ENCODE results near the gene ZNF521.

The ZNF521 gene

GRCh38 chr18:25234740-25235345 lies 117.1 kb downstream of the ZNF521 start:
- H3K27me3 ChIP-seq (ENCODE audit: insufficient read depth, low read length) = no peaks in the 10 kb centered on the region
- peaks cover 16% of the 10 kb centered on the region for H3K36me3 ChIP-seq (ENCODE audit: insufficient read depth, low read length)
- H3K4me1 ChIP-seq (ENCODE audit: insufficient read depth, low read length) = peaks cover 16% of the 10 kb centered on the region
- H3K9me3 ChIP-seq (ENCODE audit: low read length) = no peaks in the 10 kb centered on the region
- H2AFZ ChIP-seq (ENCODE audit: low read depth, low read length) = no peak overlapping the region
- H3K4me3 ChIP-seq (ENCODE audit: low read length) = no peak overlapping the region

GRCh38 chr18:25234322-25234639 lies 117.7 kb downstream of the ZNF521 start:
- Histone ChIP-seq H3K4me3 (ENCODE audit: low read length) (no peak overlapping the region), H3K36me3 (ENCODE audit: insufficient read depth, low read length) (peaks cover 16% of the 10 kb centered on the region), H3K27me3 (ENCODE audit: insufficient read depth, low read length) (no peaks in the 10 kb centered on the region), H3K4me1 (ENCODE audit: insufficient read depth, low read length) (peaks cover 13% of the 10 kb centered on the region), H2AFZ (ENCODE audit: low read depth, low read length) (no peak overlapping the region), H3K9me3 (ENCODE audit: low read length) (no peaks in the 10 kb centered on the region)

- peaks cover 16% of the 10 kb centered on the region for H3K36me3 ChIP-seq (ENCODE audit: insufficient read depth, low read length)
- no peak overlapping the region for H2AFZ ChIP-seq (ENCODE audit: low read depth, low read length)
- no peaks in the 10 kb centered on the region for H3K27me3 ChIP-seq (ENCODE audit: insufficient read depth, low read length)
- H3K4me1 ChIP-seq (ENCODE audit: insufficient read depth, low read length) = peaks cover 13% of the 10 kb centered on the region
- H3K9me3 ChIP-seq (ENCODE audit: low read length) = no peaks in the 10 kb centered on the region
- H3K4me3 ChIP-seq (ENCODE audit: low read length) = no peak overlapping the region
Observed at GRCh38 chr18:25233528-25234321, 118.2 kb downstream of the ZNF521 start.

GRCh38 chr18:25231327-25231691 lies 120.7 kb downstream of the ZNF521 start:
- Histone ChIP-seq H3K36me3 (ENCODE audit: insufficient read depth, low read length) (peaks cover 30% of the 10 kb centered on the region), H3K4me3 (ENCODE audit: low read length) (no peak overlapping the region), H3K27me3 (ENCODE audit: insufficient read depth, low read length) (no peaks in the 10 kb centered on the region), H2AFZ (ENCODE audit: low read depth, low read length) (no peak overlapping the region), H3K9me3 (ENCODE audit: low read length) (no peaks in the 10 kb centered on the region), H3K4me1 (ENCODE audit: insufficient read depth, low read length) (peaks cover 7% of the 10 kb centered on the region)

- Histone ChIP-seq H2AFZ (ENCODE audit: low read depth, low read length) (no peak overlapping the region), H3K9me3 (ENCODE audit: low read length) (no peaks in the 10 kb centered on the region), H3K27me3 (ENCODE audit: insufficient read depth, low read length) (no peaks in the 10 kb centered on the region), H3K4me1 (ENCODE audit: insufficient read depth, low read length) (peaks cover 7% of the 10 kb centered on the region), H3K36me3 (ENCODE audit: insufficient read depth, low read length) (peaks cover 35% of the 10 kb centered on the region), H3K4me3 (ENCODE audit: low read length) (no peak overlapping the region)
Observed at GRCh38 chr18:25230658-25231326, 121.2 kb downstream of the ZNF521 start.

GRCh38 chr18:25229920-25230319 lies 122.0 kb downstream of the ZNF521 start:
- no peak overlapping the region for H3K4me3 ChIP-seq (ENCODE audit: low read length)
- no peak overlapping the region for H2AFZ ChIP-seq (ENCODE audit: low read depth, low read length)
- peaks cover under 1% of the 10 kb centered on the region for H3K4me1 ChIP-seq (ENCODE audit: insufficient read depth, low read length)
- no peaks in the 10 kb centered on the region for H3K27me3 ChIP-seq (ENCODE audit: insufficient read depth, low read length)
- H3K9me3 ChIP-seq (ENCODE audit: low read length) = no peaks in the 10 kb centered on the region
- peaks cover 44% of the 10 kb centered on the region for H3K36me3 ChIP-seq (ENCODE audit: insufficient read depth, low read length)

GRCh38 chr18:25229081-25229480 lies 122.9 kb downstream of the ZNF521 start:
- Histone ChIP-seq H3K27me3 (ENCODE audit: insufficient read depth, low read length) (no peaks in the 10 kb centered on the region), H3K4me1 (ENCODE audit: insufficient read depth, low read length) (no peaks in the 10 kb centered on the region), H3K4me3 (ENCODE audit: low read length) (no peak overlapping the region), H2AFZ (ENCODE audit: low read depth, low read length) (no peak overlapping the region), H3K36me3 (ENCODE audit: insufficient read depth, low read length) (peaks cover 52% of the 10 kb centered on the region), H3K9me3 (ENCODE audit: low read length) (no peaks in the 10 kb centered on the region)

GRCh38 chr18:25228410-25228809 lies 123.6 kb downstream of the ZNF521 start:
- no peaks in the 10 kb centered on the region for H3K27me3 ChIP-seq (ENCODE audit: insufficient read depth, low read length)
- no peaks in the 10 kb centered on the region for H3K9me3 ChIP-seq (ENCODE audit: low read length)
- H3K4me3 ChIP-seq (ENCODE audit: low read length) = no peak overlapping the region
- H3K4me1 ChIP-seq (ENCODE audit: insufficient read depth, low read length) = no peaks in the 10 kb centered on the region
- H3K36me3 ChIP-seq (ENCODE audit: insufficient read depth, low read length) = peaks cover 59% of the 10 kb centered on the region
- H2AFZ ChIP-seq (ENCODE audit: low read depth, low read length) = no peak overlapping the region

- no peaks in the 10 kb centered on the region for H3K27me3 ChIP-seq (ENCODE audit: insufficient read depth, low read length)
- no peaks in the 10 kb centered on the region for H3K4me1 ChIP-seq (ENCODE audit: insufficient read depth, low read length)
- H3K9me3 ChIP-seq (ENCODE audit: low read length) = peaks cover 1% of the 10 kb centered on the region
- no peak overlapping the region for H2AFZ ChIP-seq (ENCODE audit: low read depth, low read length)
- peaks cover 62% of the 10 kb centered on the region for H3K36me3 ChIP-seq (ENCODE audit: insufficient read depth, low read length)
- no peak overlapping the region for H3K4me3 ChIP-seq (ENCODE audit: low read length)
Observed at GRCh38 chr18:25225151-25225550, 126.8 kb downstream of the ZNF521 start.

- H3K9me3 ChIP-seq (ENCODE audit: low read length) = peaks cover 1% of the 10 kb centered on the region
- H3K27me3 ChIP-seq (ENCODE audit: insufficient read depth, low read length) = no peaks in the 10 kb centered on the region
- H3K36me3 ChIP-seq (ENCODE audit: insufficient read depth, low read length) = peaks cover 71% of the 10 kb centered on the region
- no peak overlapping the region for H3K4me3 ChIP-seq (ENCODE audit: low read length)
- H3K4me1 ChIP-seq (ENCODE audit: insufficient read depth, low read length) = no peaks in the 10 kb centered on the region
- no peak overlapping the region for H2AFZ ChIP-seq (ENCODE audit: low read depth, low read length)
Observed at GRCh38 chr18:25223899-25224886, 127.8 kb downstream of the ZNF521 start.

GRCh38 chr18:25223211-25223610 lies 128.8 kb downstream of the ZNF521 start:
- peaks cover 81% of the 10 kb centered on the region for H3K36me3 ChIP-seq (ENCODE audit: insufficient read depth, low read length)

GRCh38 chr18:25222648-25223047 lies 129.3 kb downstream of the ZNF521 start:
- Histone ChIP-seq H3K27me3 (ENCODE audit: insufficient read depth, low read length) (no peaks in the 10 kb centered on the region), H2AFZ (ENCODE audit: low read depth, low read length) (no peak overlapping the region), H3K9me3 (ENCODE audit: low read length) (peaks cover 1% of the 10 kb centered on the region), H3K4me1 (ENCODE audit: insufficient read depth, low read length) (no peaks in the 10 kb centered on the region), H3K36me3 (ENCODE audit: insufficient read depth, low read length) (peaks cover 86% of the 10 kb centered on the region), H3K4me3 (ENCODE audit: low read length) (no peak overlapping the region)

More at GRCh38 chr18:25223211-25223610, 128.8 kb downstream of the ZNF521 start:
- Histone ChIP-seq H3K4me3 (ENCODE audit: low read length) (no peak overlapping the region), H3K9me3 (ENCODE audit: low read length) (peaks cover 1% of the 10 kb centered on the region), H2AFZ (ENCODE audit: low read depth, low read length) (no peak overlapping the region), H3K27me3 (ENCODE audit: insufficient read depth, low read length) (no peaks in the 10 kb centered on the region), H3K4me1 (ENCODE audit: insufficient read depth, low read length) (no peaks in the 10 kb centered on the region)
